ENCODE measurements around the gene ACOT11.
"Not testable (repeated sequence)": the region's sequence is repeated elsewhere in the genome, so short reads cannot be mapped to it uniquely, and the experiment has no call there.

ACOT11 gene

DNA sequence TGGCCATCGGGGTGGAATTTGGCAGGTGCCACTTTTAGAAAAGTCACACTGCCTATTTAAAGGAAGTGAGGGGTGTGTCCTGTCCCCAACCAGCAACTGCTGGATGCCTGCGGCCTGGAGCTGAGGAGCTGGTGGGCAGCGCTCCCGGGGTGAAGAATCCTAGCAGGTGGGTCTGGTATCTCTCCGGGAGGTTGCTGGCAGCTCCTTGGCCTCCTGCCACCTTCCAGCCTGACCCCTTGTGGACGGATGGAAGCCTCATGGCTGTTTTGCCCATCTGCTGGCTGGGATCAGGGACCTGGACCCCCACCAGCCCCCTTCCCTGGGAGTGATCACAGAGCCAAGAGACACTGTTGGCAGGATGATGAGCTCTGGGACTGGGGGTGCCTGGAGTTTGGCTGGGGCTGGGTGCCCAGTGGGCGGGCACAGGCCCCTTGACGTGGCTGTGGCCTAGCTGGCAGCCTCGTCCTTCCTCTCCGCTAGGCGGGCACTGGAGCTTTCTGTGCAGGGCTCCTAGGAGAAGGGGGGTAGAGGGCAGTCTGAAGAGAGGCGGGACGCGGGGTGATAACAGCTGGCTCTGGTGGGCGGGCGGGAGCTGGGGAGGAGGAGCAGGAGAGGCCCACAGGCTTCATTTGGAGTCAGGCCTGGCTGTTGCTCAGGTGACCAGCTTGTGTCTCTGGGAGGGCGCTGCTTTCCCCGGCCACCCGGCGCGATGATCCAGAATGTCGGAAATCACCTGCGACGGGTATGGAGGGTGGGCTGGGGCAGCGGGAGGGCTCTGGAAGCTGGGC is at the start of gene ACOT11:
Gene ACOT11, plus strand, starts transcription at position 628 of the 788 bp plus-strand sequence. Its CDS starts 82 bp downstream, at position 710.
- peak; percentile 95 for DNase-seq

DNA sequence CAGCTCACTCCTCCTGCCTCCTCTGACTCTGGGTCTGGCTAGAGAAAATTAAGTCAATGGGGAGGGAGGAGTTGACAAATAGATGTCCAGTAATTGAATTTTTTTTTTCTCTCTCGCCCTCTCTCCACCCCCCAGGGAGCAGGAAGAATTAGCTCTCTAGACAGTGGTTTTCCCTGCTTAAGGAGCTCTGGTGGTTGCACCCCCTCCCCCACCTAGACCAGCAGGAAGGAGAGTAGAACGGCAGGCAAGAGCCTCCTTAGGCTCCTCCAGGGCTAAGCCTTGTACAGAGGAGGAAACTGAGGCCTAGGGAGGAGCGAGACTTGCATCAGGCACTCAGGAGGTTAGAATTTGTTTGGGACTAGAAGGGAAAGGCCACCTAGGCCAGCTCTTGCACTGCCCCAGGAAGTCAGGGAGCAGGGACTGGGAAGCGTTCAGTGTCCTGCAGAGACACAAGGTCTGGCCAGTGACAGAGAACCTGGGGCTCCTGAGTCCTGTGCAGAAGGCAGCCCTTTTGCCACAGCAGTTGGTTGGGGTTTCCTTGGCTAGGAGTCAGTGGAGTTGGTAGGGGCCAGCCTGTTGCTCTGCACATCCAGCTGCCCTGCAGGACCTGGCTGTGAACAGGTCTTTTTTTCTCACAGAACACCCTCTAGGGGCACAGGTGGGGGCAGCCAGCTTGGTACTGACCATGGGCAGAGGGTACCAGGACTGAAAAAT is 49.5 kb upstream of the ACOT11 start:
- no peak for DNase-seq

DNA sequence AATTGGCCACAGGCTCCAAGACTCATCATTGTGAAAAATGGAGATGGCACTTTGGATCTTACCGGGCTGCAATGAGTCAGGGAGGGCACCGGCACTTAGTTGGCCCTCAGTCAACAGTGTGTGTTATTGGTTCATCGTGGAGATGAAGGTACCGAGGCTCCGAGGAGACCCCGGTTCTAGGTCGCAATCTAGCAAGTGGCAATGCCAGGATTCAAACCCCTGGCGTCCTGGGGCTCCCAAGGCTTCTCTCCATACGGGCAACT is 49.0 kb upstream of the ACOT11 start:
- no peak for DNase-seq

DNA sequence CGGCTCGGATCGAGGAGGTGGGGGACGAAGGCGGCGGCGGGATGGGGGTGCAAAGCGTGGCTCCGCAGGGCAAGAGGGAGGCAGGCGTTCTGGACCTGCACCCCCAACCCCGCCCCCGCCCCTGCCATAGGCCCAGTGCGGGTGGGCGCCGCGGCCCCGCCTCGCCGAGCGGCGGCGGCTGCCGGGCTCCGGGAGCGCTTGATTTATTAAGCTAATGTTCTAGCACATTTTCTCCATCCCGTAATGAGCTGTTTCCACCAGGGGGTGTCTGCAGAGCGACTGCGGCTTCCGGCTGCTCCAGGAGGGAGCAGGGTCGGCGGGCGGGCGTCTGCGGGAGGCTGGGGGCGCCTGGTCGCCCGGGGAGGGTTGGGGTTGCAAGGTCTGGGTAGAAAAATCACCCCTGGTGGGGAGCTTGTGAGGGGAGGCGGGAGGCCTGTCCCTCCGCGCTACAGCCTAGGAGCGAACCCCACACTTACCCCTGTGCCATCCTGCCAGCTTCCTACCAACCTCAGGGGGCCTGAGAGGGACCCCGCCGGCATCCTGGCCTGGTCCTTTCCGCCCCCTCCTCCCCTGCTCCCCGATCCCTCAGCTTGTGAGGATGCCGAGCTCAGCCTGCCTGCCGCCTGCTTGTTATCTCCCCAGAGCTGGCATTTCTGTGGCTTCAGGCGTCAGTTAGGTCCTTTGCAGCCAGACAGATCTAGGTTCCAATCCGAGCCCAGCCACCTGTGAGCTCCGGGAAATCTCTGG is 48.5 kb upstream of the ACOT11 start:
- no peak for DNase-seq

DNA sequence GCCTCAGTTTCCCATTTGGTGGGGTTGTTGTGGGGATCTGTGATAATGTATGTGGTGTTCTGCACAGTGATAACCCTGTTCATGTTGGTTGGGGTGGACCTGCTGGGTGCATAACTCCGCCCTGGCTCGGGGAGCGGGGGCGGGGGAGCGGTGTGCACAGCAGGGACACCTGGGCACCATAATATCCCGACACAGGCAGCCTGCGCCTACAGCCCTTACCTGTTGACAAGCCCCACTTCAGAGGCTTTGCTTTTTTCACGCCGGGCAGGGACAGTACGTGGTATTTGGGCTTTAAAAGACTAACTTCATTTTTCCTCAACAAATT is 48.0 kb upstream of the ACOT11 start:
- no peak for DNase-seq

DNA sequence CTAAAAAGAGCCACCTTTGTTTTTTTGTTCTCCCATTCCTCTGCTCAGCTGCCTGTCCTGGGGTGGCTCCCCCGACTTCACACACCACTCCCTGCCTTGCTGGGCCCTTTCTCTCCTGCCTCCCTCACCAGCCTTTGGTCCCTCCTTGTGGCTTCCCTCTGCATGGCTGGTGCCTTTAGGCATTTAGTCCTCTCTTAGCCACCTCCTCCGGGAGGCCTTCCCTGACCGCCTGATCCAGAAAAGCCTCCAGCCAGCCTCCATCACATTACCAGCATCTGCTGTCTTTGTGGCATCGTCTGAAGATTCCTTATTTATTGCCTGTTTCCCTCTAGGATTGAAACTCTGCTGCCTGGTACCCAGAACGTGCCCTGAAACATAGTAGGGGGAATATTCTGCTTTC is 46.2 kb upstream of the ACOT11 start:
- DNase-seq: no peak

DNA sequence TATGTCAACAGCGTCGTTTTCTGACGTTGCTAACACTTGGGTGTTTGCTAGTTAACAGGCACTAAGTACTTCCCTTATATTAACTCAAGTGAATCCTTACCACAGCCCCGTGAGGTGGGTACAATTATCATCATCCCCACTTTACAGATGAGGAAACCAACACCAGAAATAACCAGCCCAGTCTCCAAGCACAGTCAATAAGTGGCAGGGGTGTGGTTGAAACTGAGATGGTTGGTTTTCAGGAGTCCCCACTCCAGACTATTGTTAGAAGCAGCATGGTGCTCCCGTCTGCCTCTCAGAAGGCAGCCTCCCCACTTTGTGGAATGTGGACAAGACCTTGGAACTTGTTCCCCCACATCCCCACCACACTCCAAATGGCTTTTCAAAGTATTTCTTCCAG is 45.7 kb upstream of the ACOT11 start:
- DNase-seq: no peak

DNA sequence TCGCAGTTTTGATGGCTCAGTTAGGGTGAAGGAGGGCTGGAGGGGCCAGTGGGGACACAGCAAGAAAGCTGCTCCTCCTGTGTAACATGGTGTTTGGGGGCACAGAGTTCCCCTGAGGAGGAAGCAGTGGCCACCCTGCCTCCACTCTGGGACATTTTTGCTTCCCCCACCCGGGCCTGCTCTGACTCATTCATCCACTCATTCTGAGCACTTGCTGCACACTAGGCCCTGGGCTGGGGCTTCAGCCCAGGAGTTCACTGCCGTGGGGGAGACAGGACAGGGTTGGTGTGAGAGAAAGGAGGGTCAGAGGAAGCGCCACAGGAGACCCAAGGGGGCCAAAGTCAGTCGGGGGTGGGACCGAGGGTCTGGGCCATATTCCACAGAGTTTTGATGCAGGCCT is 41.4 kb upstream of the ACOT11 start:
- no peak for DNase-seq

DNA sequence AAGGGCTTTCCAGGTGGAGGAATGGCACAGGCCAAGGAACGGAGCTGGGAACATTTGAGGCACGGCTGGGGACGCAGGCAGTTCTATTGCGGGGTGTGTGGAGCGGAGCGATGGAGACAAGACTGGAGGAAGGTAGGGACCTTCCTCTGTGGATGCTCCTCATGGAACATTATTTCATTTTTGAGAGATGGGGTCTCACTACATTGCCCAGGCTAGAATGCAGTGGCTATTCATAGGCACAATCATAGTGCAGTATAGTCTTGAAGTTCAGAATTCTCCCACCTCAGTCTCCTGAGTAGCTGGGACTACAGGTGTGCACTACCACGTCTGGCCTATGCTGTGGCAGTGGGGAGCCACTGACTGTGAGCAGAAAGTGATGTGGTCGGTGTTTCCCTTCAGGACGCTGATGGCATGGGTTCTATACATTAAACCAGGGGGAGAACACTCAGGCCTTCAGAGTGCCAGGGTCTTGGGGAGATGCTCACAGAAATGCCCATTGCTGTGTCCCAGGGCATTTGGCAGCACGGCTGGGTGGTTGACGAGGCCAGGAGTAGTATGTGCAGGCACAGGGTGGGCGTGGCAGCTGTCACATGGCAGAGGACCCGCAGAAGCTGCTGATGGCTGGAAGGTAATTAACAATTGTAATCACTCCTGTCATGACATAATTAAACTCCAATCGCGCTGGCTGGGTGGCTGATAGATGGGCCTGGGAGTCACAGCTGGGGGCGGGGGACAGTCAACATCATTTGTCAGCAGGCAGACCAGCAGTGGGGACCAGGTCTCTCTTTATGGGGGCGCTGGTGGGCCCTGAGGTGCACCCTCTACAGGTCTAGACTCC is 40.8 kb upstream of the ACOT11 start:
- no peak for DNase-seq

DNA sequence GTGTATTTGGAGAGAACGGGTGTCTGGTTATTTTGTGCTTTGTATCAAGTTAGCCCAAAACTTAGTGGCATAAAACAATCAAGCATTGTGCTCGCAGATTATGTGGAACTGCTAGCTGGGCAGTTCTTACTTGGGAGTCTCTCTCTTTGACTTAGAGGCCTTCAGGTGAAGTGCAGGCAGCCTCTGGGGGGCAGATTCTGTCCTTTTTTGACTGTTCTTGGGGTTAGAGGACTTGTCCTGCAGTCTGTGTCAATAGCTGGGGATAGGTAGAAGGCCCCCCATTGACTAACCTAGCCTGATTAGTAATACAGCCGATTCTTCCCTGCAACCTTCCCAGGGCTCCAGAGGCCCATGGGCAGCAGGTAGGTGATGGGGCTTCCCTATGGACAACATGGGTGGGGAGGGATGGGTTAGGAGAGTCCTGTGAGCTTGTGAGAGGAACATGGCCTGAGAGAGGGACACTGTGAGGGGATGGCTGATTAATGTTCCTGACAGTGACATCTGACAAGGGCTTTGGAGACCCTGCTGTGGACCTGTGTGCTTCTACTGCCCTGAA is 37.2 kb upstream of the ACOT11 start:
- DNase-seq: no peak

DNA sequence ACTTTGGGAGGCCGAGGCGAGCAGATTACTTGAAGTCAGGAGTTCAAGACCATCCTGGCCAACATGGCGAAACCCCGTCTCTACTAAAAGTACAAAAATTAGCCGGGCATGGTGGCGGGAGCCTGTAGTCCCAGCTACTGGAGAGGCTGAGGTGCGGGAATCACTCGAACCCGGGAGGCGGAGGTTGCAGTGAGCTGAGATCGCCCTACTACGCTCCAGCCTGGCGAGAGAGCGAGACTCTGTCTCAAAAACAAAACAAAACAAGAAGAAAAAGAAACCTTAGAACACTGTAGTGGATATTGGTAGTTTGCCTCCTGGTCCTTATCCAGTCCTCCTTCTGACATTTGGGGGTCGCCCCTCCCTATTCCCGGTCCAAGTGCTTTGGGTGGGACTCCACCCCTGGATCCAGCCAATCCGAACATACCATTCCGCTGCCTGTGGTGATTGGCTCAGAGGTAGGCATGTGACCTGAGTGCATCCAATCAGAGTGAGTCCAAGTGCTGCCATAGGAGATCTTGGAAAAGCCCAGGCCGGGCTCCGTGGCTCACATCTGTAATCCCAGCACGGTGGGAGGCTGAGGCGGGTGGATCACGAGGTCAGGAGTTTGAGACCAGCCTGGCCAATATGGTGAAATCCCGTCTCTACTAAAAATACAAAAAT is 34.0 kb upstream of the ACOT11 start:
- DNase-seq: not testable (repeated sequence)

DNA sequence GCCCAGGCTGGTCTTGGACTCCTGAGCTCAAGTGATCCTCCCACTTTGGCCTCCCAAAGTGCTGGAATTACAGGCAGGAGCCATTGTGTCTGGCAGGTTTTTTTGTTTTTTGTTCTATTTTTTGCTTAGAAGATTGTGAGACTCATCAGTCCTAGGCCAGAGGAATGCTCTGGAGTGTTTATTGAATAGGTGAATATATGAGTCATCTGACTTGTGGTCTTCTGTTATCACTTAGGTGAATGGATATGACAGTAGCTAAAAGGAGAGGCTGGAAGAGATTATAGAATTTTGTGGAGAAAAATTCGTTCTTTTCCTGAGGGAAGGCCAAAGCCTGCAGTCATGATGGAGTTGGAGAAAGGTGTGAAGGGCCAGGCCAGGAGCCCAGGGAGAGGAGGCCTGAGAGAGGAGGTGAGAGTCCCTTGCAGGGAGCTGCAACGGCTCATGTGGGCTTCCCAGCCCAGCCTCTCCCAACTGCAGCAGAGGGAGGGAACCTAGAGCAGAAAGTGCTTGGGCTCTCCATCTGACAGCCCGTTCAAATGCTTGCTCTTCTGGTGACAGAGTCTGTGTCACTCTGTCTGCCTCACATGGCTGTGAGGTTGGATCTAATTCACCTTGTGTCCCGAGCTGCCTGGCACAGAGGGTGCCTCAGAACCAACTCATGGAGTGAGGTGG is 31.6 kb upstream of the ACOT11 start:
- no peak for DNase-seq

DNA sequence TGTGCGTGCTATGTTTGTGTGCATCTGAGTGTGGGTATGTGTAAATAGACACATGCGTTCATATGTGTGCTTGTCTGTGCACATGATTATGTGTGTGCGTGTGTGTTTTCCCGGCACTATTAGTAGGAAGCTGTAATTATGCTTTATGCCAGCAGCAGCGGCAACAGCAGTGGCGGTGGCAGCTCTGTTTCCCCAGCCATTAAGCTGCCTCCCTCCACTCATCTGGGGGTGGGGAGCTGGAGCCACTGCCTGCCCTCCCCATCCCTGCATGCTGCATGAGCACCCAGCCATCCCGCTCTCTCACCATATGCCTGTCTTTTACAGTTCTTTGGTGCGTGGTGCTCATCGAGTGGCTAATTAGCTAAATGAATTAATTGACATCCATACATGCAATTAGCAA is 30.5 kb upstream of the ACOT11 start:
- no peak for DNase-seq

DNA sequence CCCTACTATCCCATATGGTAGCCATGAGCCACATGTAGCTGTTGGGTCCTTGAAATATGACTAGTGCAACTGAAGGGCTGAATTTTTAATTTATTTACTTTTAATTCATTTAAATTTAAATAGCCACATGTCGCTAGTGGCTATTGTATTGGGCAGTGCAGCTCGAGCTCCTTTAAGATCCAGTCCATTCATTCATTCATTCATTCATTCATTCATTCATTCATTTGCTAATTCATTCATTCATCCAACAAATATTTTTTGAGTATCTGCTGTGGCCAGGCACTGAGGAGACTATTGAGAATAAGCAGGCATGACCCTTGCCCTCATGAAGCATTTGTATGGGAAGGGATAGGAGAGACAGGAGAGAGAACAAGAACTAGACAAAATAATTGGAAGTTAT is 29.5 kb upstream of the ACOT11 start:
- DNase-seq: no peak

DNA sequence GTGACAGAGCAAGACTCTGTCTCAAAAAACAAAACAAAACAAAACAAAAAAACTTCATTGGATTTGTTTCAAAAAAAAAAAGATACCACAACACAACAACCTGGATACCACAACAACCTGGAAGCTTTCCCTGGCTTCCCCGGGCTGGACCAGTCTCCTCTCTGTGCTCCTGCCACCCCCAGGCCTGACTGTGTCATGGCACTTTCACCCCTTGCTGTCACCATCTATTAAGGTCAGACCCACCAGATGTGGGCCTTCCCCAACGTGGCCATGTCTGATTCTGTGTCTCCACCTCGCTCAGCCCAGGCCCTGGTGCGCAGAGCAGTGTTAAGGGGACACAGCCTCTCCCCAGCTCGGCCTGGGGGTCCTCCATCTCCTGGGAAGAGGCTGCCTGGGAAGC is 28.3 kb upstream of the ACOT11 start:
- DNase-seq: no peak

DNA sequence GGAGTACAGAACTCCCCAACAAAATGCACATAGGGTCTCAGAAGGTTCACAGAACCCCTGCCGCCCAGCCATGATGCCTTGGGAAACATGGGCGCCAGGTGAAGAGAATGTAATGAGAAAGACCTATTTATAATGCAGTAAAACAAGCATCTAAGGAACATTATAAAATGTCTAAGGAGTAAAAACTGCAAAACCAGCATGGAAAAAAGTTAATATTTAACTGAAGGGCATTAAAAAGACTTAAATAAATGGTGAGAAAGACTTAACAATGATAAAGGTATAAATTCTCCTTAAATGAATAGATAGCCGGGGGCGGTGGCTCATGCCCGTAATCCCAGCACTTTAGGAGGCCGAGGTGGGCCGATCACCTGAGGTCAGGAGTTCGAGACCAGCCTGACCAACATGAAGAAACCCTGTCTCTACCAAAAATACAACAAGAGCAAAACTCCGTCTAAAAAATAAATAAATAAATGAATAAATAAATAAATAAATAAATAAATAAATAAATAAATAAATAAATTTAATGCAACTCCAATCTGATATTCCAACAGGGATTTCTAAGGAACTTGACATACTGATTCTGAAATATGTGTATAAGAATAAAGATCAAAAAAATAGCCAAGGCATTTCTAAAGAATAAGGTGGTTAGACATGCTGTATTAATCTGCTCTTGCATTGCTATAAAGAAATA is 27.3 kb upstream of the ACOT11 start:
- DNase-seq: no peak

DNA sequence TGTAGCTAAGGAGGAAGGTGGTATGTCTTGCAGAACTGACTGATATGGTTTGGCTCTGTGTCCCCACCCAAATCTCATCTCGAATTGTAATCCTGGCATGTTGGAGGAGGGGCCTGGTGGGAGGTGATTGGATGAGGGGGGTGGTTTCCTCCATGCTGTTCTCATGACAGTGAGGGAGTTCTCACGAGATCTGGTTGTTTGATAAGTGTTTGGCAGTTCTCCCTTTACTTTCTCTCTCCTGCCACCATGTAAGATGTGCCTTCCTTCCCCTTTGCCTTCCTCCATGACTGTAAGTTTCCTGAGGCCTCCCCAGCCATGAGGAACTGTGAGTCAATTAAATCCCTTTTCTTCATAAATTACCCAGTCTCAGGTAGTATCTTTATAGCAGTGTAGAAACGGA is 21.5 kb upstream of the ACOT11 start:
- DNase-seq: not testable (repeated sequence)

DNA sequence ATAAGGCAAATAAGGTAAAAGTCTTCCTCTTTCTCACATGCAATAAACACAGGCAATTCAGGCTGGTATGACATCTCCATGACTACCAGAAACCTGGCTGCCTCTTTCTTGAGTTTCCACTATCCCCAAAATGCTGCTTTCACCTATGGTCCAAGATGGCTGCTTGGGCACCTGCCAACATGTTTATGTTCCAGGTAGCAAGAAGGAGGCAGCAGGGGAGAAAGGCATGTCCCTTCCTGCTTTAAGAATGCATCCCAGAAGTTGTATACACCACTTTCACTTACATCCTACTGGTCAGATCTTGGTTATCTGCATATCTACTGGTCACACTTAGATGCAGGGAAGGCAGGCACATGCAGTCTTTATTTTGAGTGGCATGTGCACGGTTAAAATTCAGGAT is 19.4 kb upstream of the ACOT11 start:
- DNase-seq: no peak

DNA sequence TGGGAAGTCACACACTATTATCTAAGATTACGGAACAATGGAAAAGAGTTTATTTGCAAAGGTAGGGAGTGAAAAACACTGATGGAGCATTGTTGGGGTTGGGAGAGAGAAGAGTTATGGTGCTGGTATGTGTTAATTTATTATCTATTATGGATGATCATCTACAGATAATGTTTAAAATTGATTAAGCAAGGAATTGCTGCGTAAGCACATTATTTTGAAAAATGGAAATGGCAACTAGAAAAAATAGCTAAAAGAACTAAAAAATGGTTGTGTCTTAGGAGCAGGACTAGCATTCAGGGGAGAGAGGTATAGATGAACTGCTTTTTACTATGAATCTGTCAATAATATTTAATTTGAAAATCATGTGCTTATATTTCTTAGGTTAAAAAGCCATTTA is 16.0 kb upstream of the ACOT11 start:
- DNase-seq: no peak

DNA sequence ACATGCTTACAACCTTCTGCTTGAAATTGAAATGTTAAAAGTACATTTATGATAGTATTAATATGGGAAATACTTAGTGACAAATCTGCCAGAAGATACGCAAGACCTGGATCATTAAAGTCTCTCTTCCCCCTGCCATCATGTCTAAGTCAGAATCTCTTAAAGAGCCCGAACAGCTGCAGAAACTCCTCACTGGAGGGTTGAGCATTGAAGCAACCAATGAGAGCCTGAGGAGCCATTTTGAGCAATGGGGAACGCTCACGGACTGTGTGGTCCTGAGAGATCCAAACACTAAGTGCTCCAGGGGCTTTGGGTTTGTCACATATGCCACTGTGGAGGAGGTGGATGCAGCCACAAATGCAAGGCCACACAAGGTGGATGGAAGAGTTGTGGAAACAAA is 11.4 kb upstream of the ACOT11 start:
- not testable (repeated sequence) for DNase-seq

DNA sequence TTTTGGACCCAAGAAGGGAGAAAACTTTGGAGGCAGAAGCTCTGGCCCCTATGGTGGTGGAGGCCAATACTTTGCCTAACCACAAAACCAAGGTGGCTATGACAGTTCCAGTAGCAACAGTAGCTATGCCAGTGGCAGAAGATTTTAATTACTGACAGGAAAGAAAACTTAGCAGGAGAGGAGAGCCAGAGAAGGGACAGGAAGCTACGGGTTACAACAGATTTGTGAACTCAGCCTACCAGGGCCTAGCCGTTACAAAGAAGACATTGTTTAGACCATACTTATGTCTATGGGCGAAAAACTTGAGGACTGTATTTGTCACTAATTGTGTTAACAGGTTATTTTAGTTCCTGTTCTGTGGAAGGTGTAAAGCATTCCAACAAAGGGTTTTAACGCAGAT is 10.4 kb upstream of the ACOT11 start:
- DNase-seq: no peak

All from NCI-H446 treated with DMSO at 0.1 percent for 48 hours (cell line).